Upper lobe of right lung (tissue), 1 donor: Measurements from ENCODE around the gene FKBP1A. TPM values are rescaled to one million over a fixed set of nuclear protein-coding genes. Genes with fewer than 3 reads are reported as not detected.
A peak's percentile ranks its signal among the peaks of the same experiment; 100 is the strongest.
"Not testable (repeated sequence)": the region's sequence is repeated elsewhere in the genome, so short reads cannot be mapped to it uniquely, and the experiment has no call there.

Source experiments
- ATAC-seq: fragments of 200-7000 bp; cut with Tn5 transposase; one replicate; pipeline ENCODE4 v1.9.1; 2020; ENCODE audit warnings: mild to moderate bottlenecking, moderate library complexity
- DNase-seq: peaks from one replicate; pipeline ENCODE4 v3.0.0-alpha.2; 2020
- H3K27ac ChIP-seq: fragments of 200-600 bp; one replicate; pipeline ENCODE4 v1.8.0; 2022
- H3K27me3 ChIP-seq: fragments of 200-600 bp; one replicate; pipeline ENCODE4 v1.8.0; 2022; ENCODE audit warnings: mild to moderate bottlenecking
- H3K36me3 ChIP-seq: fragments of 200-600 bp; one replicate; pipeline ENCODE4 v1.8.0; 2022
- H3K4me1 ChIP-seq: fragments of 200-600 bp; one replicate; pipeline ENCODE4 v1.8.0; 2022
- H3K4me3 ChIP-seq: fragments of 200-600 bp; one replicate; pipeline ENCODE4 v1.8.0; 2022; ENCODE audit warnings: mild to moderate bottlenecking
- H3K9me3 ChIP-seq: fragments of 200-600 bp; one replicate; pipeline ENCODE4 v1.8.0; 2022
- CTCF ChIP-seq: fragments of 200-600 bp; IDR thresholded peaks from one replicate; pipeline ENCODE4 v1.8.0; 2022; ENCODE audit warnings: antibody characterized with exemption
- intact Hi-C: fragments of 100-400 bp; cut with DNase I; formaldehyde crosslinking; loops from one replicate; pipeline ENCODE4 v1.11.0; 2022
- total RNA-seq: library from RNA; stranded (reverse); fragmentation: NEBNext Ultra II Directional; extraction: Animal tissue kit (Norgen Biotek cat#: 25700); gene quantifications from one replicate; pipeline ENCODE4 v1.2.1, GENCODE V29; 2021
- donor health status: DM: no; HTN: yes; CAD: no; lungs with severe emphysema.

The FKBP1A gene
- total RNA-seq, 1 donor from 2014 or later: 266 TPM

DNA sequence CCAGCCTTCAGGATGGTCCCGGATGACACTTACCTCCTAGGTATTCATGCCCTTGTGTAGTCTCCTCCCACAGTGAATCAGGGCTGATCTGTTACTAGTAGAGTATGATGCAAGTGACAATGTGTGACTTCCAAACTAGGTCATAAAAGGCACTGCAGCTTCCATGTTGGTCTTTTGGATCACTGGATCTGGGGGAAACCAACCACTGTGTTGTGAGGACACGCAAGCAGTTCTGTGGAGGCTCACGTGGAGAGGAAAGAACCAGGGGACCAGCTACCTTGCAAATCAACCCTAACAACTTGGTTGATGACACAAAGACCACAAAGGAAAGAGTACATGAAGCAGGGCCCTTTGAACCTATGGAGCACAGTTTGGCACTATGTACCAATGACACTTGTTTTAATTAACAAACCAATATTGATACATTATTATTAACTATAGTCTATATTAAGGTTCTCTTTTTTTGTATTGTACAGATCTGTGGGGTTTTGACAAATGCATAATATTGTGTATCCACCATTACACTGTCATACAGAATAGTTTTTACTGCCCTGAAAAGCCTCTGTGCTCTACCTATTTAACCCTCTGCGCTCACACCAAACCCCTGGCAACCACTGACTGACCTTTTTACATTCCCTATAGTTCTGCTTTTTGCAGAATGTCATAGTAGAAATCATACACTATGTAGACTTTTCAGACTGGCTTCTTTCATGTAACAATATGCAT, 47.7 kb downstream of the FKBP1A start:
- Histone ChIP-seq H3K27ac (no peak overlapping the region), H3K27me3 (no peaks in the 10 kb centered on the region), H3K36me3 (no peaks in the 10 kb centered on the region), H3K4me3 (no peak overlapping the region), H3K4me1 (no peaks in the 10 kb centered on the region), H3K9me3 (no peaks in the 10 kb centered on the region)
- no peak for TF ChIP-seq CTCF
- DNase-seq: no peak
- ATAC-seq: no peak
- intact Hi-C loops: no loop called here

DNA sequence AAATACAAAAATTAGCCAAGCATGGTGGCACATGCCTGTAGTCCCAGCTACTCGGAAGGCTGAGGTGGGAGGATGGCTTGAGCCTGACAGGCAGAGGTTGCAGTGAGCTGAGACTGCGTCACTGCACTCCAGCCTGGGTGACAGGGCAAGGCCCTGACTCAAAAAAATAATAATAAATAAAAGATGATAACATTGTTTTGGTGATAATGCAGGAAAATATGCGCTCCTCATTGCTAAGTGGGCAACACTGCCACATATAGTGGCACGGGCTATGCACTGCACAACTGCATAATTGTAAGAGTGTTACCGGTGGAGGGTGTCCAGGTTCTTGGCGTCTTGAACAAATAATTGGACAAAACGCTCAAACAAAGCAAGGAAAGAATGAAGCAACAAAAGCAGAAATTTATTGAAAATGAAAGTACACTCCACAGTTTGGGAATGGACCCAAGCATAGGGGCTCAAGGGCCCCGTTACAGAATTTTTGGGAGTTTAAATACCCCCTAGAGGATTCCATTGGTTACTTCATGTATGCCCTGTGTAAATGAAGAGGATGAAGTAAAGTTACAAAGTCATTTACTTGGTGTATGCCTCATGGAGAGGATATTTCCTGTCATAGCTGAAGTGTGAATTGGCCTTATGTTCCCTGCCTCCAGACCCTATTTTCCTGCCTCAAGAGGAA, 49.3 kb downstream of the FKBP1A start:
- H3K4me3 ChIP-seq, DNase-seq, H3K36me3 ChIP-seq, intact Hi-C loops, H3K4me1 ChIP-seq, H3K9me3 ChIP-seq, H3K27ac ChIP-seq, ATAC-seq, H3K27me3 ChIP-seq: not testable (repeated sequence)

- ATAC-seq: no peak
- no peak for DNase-seq
- Histone ChIP-seq H3K36me3 (no peaks in the 10 kb centered on the region), H3K27me3 (no peaks in the 10 kb centered on the region), H3K4me3 (no peak overlapping the region), H3K27ac (no peak overlapping the region), H3K9me3 (no peaks in the 10 kb centered on the region), H3K4me1 (peaks cover 19% of the 10 kb centered on the region)
- intact Hi-C loops: no loop called here
- TF ChIP-seq CTCF: no peak
Observed at GRCh38 chr20:1341561-1342265, 51.1 kb downstream of the FKBP1A start.

DNA sequence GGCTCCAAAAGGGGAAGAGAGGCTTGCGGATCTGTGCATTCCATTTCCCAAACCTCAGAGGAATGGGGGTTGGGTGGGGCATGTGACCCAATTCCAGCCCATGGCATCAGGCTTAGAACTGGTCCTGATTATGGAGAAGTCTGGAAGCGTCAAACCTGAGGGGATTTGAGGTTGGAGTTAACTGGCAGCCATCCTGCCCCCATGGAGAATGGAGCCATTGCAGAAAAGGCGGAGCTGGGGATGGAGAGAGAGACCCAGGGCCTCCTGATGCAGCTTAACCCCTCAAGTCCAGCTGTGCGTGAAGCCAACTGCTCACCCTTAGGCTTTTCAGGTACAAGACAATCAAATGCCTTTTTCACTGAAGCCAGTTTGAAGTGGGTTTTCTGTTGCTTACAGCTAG, 54.1 kb downstream of the FKBP1A start:
- H3K9me3 ChIP-seq: no peaks in the 10 kb centered on the region
- no peaks in the 10 kb centered on the region for H3K36me3 ChIP-seq
- no peaks in the 10 kb centered on the region for H3K27me3 ChIP-seq
- ATAC-seq: no peak
- intact Hi-C loops: loop anchor here (10.0 kb wide), 1 partner anchor 56 kb away; the partner anchor contains the start of gene FKBP1A
- no peak for DNase-seq
- peaks cover 27% of the 10 kb centered on the region for H3K4me1 ChIP-seq
- H3K27ac ChIP-seq: no peak overlapping the region
- no peak for TF ChIP-seq CTCF
- no peak overlapping the region for H3K4me3 ChIP-seq

GRCh38 chr20:1338096-1338495, 54.8 kb downstream of the FKBP1A start:
- no peak overlapping the region for H3K4me3 ChIP-seq
- ATAC-seq (no peak), DNase-seq (no peak)
- H3K9me3 ChIP-seq: no peaks in the 10 kb centered on the region
- intact Hi-C loops: loop anchor here (10.0 kb wide), 1 partner anchor 57 kb away; the partner anchor contains the start of gene FKBP1A
- H3K4me1 ChIP-seq: peaks cover 27% of the 10 kb centered on the region
- H3K27ac ChIP-seq: peak overlapping the region; percentile 70
- no peaks in the 10 kb centered on the region for H3K27me3 ChIP-seq
- no peak for TF ChIP-seq CTCF
- peaks cover under 1% of the 10 kb centered on the region for H3K36me3 ChIP-seq

GRCh38 chr20:1337441-1337840, 55.4 kb downstream of the FKBP1A start:
- no peak overlapping the region for H3K4me3 ChIP-seq
- ATAC-seq (no peak), DNase-seq (no peak)
- H3K27ac ChIP-seq: peak overlapping the region; percentile 70
- intact Hi-C loops: loop anchor here (10.0 kb wide), 1 partner anchor 57 kb away; the partner anchor contains the start of gene FKBP1A
- H3K27me3 ChIP-seq: no peaks in the 10 kb centered on the region
- peaks cover 27% of the 10 kb centered on the region for H3K4me1 ChIP-seq
- peaks cover 5% of the 10 kb centered on the region for H3K36me3 ChIP-seq
- no peak for TF ChIP-seq CTCF
- no peaks in the 10 kb centered on the region for H3K9me3 ChIP-seq
